Measurements from ENCODE around the gene RPS27L. TPM values are rescaled to one million over a fixed set of nuclear protein-coding genes. Genes with fewer than 3 reads are reported as not detected.
A peak's percentile ranks its signal among the peaks of the same experiment; 100 is the strongest.

The RPS27L gene
- total RNA-seq, 1 experiment from 2014 or later = 133 TPM

DNA sequence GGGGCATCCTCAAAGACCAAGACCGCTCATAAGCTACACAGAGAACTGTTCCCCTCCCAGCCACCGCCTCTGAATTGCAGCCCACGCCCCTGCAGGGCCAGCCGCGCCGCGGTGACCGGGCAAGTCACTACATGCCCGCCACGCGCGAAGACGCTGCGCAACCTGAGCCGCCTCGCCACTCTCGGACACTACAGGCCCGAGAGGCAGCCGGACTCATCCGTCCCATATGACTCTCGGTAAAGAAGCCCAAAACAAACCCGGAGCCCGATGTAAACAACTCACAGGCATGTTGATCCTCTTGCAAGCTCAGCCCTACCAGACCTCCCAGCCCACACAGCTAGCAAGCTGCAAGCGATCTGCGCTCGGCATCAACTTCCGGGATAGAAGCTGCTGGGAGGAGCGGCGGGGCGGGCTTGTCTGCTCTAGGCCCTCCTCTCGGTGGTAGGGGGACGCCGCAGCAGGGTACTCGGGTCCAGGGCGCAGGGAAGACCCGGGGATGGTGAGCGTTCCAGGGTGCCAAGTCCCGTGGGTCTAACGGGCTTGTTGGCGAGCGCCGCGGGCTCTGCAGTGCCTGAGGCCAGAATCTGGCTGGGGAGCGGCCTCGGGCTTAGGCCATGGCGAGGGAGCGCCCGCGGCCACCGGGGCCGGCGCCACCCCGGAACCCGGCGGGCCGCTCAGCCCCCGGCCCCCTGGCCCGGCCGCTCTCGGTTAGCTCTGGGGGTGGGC, at the start of gene RPS27L (continued):
- TF ChIP-seq CREB1 (CRISPR knock-in tag; IDR thresholded peaks at IDR 0.05) (no peak; the same call in 1 of the 2 replicates), HMGA2 (CRISPR knock-in tag; IDR thresholded peaks at IDR 0.05) (no peak), ZNF317 (CRISPR knock-in tag; IDR thresholded peaks at IDR 0.05; ENCODE audit: borderline replicate concordance, low read depth) (no peak), JUN (CRISPR knock-in tag; IDR thresholded peaks at IDR 0.05) (no peak), SOX15 (CRISPR knock-in tag; IDR thresholded peaks at IDR 0.05) (no peak), ZNF396 (CRISPR knock-in tag; IDR thresholded peaks at IDR 0.05; ENCODE audit: borderline replicate concordance) (no peak), ZNF416 (CRISPR knock-in tag; IDR thresholded peaks at IDR 0.05) (no peak), ZNF121 (CRISPR knock-in tag; IDR thresholded peaks at IDR 0.05) (peak; percentile 75), ZNF138 (CRISPR knock-in tag; conservative IDR thresholded peaks at IDR 0.05) (no peak), PRRX2 (CRISPR knock-in tag; IDR thresholded peaks at IDR 0.05) (no peak), ESRRA (CRISPR knock-in tag; IDR thresholded peaks at IDR 0.05; ENCODE audit: borderline replicate concordance) (no peak; the same call in 1 of the 2 replicates), MXD4 (CRISPR knock-in tag; IDR thresholded peaks at IDR 0.05; ENCODE audit: borderline replicate concordance) (no peak), ZBTB21 (CRISPR knock-in tag; IDR thresholded peaks at IDR 0.05; ENCODE audit: borderline replicate concordance) (no peak)
- TF ChIP-seq, protein P1, sequence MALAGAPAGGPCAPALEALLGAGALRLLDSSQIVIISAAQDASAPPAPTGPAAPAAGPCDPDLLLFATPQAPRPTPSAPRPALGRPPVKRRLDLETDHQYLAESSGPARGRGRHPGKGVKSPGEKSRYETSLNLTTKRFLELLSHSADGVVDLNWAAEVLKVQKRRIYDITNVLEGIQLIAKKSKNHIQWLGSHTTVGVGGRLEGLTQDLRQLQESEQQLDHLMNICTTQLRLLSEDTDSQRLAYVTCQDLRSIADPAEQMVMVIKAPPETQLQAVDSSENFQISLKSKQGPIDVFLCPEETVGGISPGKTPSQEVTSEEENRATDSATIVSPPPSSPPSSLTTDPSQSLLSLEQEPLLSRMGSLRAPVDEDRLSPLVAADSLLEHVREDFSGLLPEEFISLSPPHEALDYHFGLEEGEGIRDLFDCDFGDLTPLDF (CRISPR knock-in tag; IDR thresholded peaks at IDR 0.05) = peak; percentile 65; the same call in 1 of the 2 replicates
- TF ChIP-seq, protein P2, sequence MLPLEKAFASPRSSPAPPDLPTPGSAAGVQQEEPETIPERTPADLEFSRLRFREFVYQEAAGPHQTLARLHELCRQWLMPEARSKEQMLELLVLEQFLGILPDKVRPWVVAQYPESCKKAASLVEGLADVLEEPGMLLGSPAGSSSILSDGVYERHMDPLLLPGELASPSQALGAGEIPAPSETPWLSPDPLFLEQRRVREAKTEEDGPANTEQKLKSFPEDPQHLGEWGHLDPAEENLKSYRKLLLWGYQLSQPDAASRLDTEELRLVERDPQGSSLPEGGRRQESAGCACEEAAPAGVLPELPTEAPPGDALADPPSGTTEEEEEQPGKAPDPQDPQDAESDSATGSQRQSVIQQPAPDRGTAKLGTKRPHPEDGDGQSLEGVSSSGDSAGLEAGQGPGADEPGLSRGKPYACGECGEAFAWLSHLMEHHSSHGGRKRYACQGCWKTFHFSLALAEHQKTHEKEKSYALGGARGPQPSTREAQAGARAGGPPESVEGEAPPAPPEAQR (CRISPR knock-in tag; IDR thresholded peaks at IDR 0.05) = no peak
- TF ChIP-seq, protein P3, sequence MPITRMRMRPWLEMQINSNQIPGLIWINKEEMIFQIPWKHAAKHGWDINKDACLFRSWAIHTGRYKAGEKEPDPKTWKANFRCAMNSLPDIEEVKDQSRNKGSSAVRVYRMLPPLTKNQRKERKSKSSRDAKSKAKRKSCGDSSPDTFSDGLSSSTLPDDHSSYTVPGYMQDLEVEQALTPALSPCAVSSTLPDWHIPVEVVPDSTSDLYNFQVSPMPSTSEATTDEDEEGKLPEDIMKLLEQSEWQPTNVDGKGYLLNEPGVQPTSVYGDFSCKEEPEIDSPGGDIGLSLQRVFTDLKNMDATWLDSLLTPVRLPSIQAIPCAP (CRISPR knock-in tag; IDR thresholded peaks at IDR 0.05) = peak; percentile 54; the same call in 1 of the 2 replicates
- TF ChIP-seq, protein P4, sequence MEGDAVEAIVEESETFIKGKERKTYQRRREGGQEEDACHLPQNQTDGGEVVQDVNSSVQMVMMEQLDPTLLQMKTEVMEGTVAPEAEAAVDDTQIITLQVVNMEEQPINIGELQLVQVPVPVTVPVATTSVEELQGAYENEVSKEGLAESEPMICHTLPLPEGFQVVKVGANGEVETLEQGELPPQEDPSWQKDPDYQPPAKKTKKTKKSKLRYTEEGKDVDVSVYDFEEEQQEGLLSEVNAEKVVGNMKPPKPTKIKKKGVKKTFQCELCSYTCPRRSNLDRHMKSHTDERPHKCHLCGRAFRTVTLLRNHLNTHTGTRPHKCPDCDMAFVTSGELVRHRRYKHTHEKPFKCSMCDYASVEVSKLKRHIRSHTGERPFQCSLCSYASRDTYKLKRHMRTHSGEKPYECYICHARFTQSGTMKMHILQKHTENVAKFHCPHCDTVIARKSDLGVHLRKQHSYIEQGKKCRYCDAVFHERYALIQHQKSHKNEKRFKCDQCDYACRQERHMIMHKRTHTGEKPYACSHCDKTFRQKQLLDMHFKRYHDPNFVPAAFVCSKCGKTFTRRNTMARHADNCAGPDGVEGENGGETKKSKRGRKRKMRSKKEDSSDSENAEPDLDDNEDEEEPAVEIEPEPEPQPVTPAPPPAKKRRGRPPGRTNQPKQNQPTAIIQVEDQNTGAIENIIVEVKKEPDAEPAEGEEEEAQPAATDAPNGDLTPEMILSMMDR (IDR thresholded peaks at IDR 0.05) = no peak
- TF ChIP-seq, protein P5, sequence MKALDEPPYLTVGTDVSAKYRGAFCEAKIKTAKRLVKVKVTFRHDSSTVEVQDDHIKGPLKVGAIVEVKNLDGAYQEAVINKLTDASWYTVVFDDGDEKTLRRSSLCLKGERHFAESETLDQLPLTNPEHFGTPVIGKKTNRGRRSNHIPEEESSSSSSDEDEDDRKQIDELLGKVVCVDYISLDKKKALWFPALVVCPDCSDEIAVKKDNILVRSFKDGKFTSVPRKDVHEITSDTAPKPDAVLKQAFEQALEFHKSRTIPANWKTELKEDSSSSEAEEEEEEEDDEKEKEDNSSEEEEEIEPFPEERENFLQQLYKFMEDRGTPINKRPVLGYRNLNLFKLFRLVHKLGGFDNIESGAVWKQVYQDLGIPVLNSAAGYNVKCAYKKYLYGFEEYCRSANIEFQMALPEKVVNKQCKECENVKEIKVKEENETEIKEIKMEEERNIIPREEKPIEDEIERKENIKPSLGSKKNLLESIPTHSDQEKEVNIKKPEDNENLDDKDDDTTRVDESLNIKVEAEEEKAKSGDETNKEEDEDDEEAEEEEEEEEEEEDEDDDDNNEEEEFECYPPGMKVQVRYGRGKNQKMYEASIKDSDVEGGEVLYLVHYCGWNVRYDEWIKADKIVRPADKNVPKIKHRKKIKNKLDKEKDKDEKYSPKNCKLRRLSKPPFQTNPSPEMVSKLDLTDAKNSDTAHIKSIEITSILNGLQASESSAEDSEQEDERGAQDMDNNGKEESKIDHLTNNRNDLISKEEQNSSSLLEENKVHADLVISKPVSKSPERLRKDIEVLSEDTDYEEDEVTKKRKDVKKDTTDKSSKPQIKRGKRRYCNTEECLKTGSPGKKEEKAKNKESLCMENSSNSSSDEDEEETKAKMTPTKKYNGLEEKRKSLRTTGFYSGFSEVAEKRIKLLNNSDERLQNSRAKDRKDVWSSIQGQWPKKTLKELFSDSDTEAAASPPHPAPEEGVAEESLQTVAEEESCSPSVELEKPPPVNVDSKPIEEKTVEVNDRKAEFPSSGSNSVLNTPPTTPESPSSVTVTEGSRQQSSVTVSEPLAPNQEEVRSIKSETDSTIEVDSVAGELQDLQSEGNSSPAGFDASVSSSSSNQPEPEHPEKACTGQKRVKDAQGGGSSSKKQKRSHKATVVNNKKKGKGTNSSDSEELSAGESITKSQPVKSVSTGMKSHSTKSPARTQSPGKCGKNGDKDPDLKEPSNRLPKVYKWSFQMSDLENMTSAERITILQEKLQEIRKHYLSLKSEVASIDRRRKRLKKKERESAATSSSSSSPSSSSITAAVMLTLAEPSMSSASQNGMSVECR (CRISPR knock-in tag; IDR thresholded peaks at IDR 0.05; ENCODE audit: borderline replicate concordance) = 0 out of 2 replicates have a peak, but pooled peaks have one; percentile 72
- TF ChIP-seq, protein P6, sequence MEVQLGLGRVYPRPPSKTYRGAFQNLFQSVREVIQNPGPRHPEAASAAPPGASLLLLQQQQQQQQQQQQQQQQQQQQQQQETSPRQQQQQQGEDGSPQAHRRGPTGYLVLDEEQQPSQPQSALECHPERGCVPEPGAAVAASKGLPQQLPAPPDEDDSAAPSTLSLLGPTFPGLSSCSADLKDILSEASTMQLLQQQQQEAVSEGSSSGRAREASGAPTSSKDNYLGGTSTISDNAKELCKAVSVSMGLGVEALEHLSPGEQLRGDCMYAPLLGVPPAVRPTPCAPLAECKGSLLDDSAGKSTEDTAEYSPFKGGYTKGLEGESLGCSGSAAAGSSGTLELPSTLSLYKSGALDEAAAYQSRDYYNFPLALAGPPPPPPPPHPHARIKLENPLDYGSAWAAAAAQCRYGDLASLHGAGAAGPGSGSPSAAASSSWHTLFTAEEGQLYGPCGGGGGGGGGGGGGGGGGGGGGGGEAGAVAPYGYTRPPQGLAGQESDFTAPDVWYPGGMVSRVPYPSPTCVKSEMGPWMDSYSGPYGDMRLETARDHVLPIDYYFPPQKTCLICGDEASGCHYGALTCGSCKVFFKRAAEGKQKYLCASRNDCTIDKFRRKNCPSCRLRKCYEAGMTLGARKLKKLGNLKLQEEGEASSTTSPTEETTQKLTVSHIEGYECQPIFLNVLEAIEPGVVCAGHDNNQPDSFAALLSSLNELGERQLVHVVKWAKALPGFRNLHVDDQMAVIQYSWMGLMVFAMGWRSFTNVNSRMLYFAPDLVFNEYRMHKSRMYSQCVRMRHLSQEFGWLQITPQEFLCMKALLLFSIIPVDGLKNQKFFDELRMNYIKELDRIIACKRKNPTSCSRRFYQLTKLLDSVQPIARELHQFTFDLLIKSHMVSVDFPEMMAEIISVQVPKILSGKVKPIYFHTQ (CRISPR knock-in tag; IDR thresholded peaks at IDR 0.05) = no peak
- TF ChIP-seq, protein P7, sequence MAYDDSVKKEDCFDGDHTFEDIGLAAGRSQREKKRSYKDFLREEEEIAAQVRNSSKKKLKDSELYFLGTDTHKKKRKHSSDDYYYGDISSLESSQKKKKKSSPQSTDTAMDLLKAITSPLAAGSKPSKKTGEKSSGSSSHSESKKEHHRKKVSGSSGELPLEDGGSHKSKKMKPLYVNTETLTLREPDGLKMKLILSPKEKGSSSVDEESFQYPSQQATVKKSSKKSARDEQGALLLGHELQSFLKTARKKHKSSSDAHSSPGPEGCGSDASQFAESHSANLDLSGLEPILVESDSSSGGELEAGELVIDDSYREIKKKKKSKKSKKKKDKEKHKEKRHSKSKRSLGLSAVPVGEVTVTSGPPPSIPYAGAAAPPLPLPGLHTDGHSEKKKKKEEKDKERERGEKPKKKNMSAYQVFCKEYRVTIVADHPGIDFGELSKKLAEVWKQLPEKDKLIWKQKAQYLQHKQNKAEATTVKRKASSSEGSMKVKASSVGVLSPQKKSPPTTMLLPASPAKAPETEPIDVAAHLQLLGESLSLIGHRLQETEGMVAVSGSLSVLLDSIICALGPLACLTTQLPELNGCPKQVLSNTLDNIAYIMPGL (CRISPR knock-in tag; IDR thresholded peaks at IDR 0.05) = no peak
- TF ChIP-seq, protein P8, sequence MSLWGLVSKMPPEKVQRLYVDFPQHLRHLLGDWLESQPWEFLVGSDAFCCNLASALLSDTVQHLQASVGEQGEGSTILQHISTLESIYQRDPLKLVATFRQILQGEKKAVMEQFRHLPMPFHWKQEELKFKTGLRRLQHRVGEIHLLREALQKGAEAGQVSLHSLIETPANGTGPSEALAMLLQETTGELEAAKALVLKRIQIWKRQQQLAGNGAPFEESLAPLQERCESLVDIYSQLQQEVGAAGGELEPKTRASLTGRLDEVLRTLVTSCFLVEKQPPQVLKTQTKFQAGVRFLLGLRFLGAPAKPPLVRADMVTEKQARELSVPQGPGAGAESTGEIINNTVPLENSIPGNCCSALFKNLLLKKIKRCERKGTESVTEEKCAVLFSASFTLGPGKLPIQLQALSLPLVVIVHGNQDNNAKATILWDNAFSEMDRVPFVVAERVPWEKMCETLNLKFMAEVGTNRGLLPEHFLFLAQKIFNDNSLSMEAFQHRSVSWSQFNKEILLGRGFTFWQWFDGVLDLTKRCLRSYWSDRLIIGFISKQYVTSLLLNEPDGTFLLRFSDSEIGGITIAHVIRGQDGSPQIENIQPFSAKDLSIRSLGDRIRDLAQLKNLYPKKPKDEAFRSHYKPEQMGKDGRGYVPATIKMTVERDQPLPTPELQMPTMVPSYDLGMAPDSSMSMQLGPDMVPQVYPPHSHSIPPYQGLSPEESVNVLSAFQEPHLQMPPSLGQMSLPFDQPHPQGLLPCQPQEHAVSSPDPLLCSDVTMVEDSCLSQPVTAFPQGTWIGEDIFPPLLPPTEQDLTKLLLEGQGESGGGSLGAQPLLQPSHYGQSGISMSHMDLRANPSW (CRISPR knock-in tag; conservative IDR thresholded peaks at IDR 0.05; ENCODE audit: low read depth) = no peak
